ENCODE data around the gene CNGB1. TPM values are rescaled to one million over a fixed set of nuclear protein-coding genes. Genes with fewer than 3 reads are reported as not detected.

CNGB1 gene
- total RNA-seq, 3 donors from 2014 or later (not counting 1 experiment from before 2014, with no cell fraction given), result not detected

GRCh38 chr16:57992084-57992483 is 21.2 kb upstream of the CNGB1 start:
- intact Hi-C loops (cut with micrococcal nuclease), result no loop called here
- no peaks in the 10 kb centered on the region for H3K9me3 Mint-ChIP-seq
- WGBS (ENCODE audit: insufficient coverage), result 91% methylated on average over 6 of the region's 6 CpGs
- H3K4me1 ChIP-seq (ENCODE audit: control insufficient read depth, insufficient read depth, low read length), result peaks cover 42% of the 10 kb centered on the region
- no peaks in the 10 kb centered on the region for H3K27me3 Mint-ChIP-seq (ENCODE audit: low read depth in 2 of 2)
- peaks cover 8 to 30% of the 10 kb centered on the region in 2 donors for H3K4me1 Mint-ChIP-seq
- no peak overlapping the region for H3K4me3 Mint-ChIP-seq
- no peak for TF ChIP-seq CTCF (IDR thresholded peaks at IDR 0.05)
- no peak overlapping the region for H3K27ac Mint-ChIP-seq
- H3K36me3 Mint-ChIP-seq, result peaks cover 5% of the 10 kb centered on the region
- peaks cover 30% of the 10 kb centered on the region for H3K36me3 ChIP-seq (ENCODE audit: control insufficient read depth, insufficient read depth, low read length)
- no peak overlapping the region for H3K27ac ChIP-seq (ENCODE audit: low read length)
- no peaks in the 10 kb centered on the region for H3K9me3 ChIP-seq (ENCODE audit: control insufficient read depth, insufficient read depth, low read length)
- DNase-seq (no peak), ATAC-seq (no peak)
- no peak overlapping the region for H3K4me3 ChIP-seq (ENCODE audit: low read length)
- H3K27me3 ChIP-seq (ENCODE audit: control insufficient read depth, insufficient read depth, low read length), result no peaks in the 10 kb centered on the region

GRCh38 chr16:57991551-57992059 is 20.7 kb upstream of the CNGB1 start:
- no peak for ATAC-seq
- no peak overlapping the region for H3K27ac Mint-ChIP-seq

GRCh38 chr16:57988929-57989328 is 18.0 kb upstream of the CNGB1 start:
- peaks cover 31% of the 10 kb centered on the region for H3K4me1 ChIP-seq (ENCODE audit: control insufficient read depth, insufficient read depth, low read length)
- no peaks in the 10 kb centered on the region for H3K27me3 Mint-ChIP-seq (ENCODE audit: low read depth in 2 of 2)
- intact Hi-C loops (cut with micrococcal nuclease), result no loop called here
- peaks cover 0 to 28% of the 10 kb centered on the region in 2 donors for H3K4me1 Mint-ChIP-seq
- DNase-seq, result no peak
- peaks cover 4% of the 10 kb centered on the region for H3K36me3 ChIP-seq (ENCODE audit: control insufficient read depth, insufficient read depth, low read length)
- TF ChIP-seq CTCF (IDR thresholded peaks at IDR 0.05), result no peak
- no peak overlapping the region for H3K27ac ChIP-seq (ENCODE audit: low read length)
- WGBS (ENCODE audit: insufficient coverage), result 67% methylated on average over 1 of the region's 1 CpG
- H3K4me3 Mint-ChIP-seq, result no peak overlapping the region
- no peaks in the 10 kb centered on the region for H3K27me3 ChIP-seq (ENCODE audit: control insufficient read depth, insufficient read depth, low read length)
- no peaks in the 10 kb centered on the region for H3K9me3 Mint-ChIP-seq
- no peak overlapping the region for H3K4me3 ChIP-seq (ENCODE audit: low read length)
- no peak for ATAC-seq
- H3K9me3 ChIP-seq (ENCODE audit: control insufficient read depth, insufficient read depth, low read length), result no peaks in the 10 kb centered on the region
- no peaks in the 10 kb centered on the region for H3K36me3 Mint-ChIP-seq
- no peak overlapping the region for H3K27ac Mint-ChIP-seq

More at GRCh38 chr16:57991551-57992059, 20.7 kb upstream of the CNGB1 start:
- H3K4me1 ChIP-seq (ENCODE audit: control insufficient read depth, insufficient read depth, low read length), result peaks cover 37% of the 10 kb centered on the region
- DNase-seq, result no peak
- intact Hi-C loops (cut with micrococcal nuclease), result no loop called here
- H3K4me3 ChIP-seq (ENCODE audit: low read length), result no peak overlapping the region
- no peaks in the 10 kb centered on the region for H3K9me3 ChIP-seq (ENCODE audit: control insufficient read depth, insufficient read depth, low read length)
- Mint-ChIP-seq H3K27me3 (ENCODE audit: low read depth in 2 of 2) (no peaks in the 10 kb centered on the region), H3K9me3 (no peaks in the 10 kb centered on the region), H3K4me1 (peaks cover 7 to 30% of the 10 kb centered on the region in 2 donors), H3K36me3 (peaks cover 5% of the 10 kb centered on the region), H3K4me3 (no peak overlapping the region)
- H3K36me3 ChIP-seq (ENCODE audit: control insufficient read depth, insufficient read depth, low read length), result peaks cover 25% of the 10 kb centered on the region
- 95% methylated on average over 11 of the region's 11 CpGs for WGBS (ENCODE audit: insufficient coverage)
- TF ChIP-seq CTCF (IDR thresholded peaks at IDR 0.05), result no peak
- no peaks in the 10 kb centered on the region for H3K27me3 ChIP-seq (ENCODE audit: control insufficient read depth, insufficient read depth, low read length)
- no peak overlapping the region for H3K27ac ChIP-seq (ENCODE audit: low read length)

Data from natural killer cell (primary cell).